ENCODE data around the gene ALDH3B1.

The ALDH3B1 gene

GRCh38 chr11:68013611-68014156 lies 3.6 kb downstream of the ALDH3B1 start:
- DNase-seq (ENCODE audit: low read depth in 2 of 2) = no peak

GRCh38 chr11:68014157-68014946 lies 4.2 kb downstream of the ALDH3B1 start:
- no peak for DNase-seq (ENCODE audit: low read depth in 2 of 2)

DNA sequence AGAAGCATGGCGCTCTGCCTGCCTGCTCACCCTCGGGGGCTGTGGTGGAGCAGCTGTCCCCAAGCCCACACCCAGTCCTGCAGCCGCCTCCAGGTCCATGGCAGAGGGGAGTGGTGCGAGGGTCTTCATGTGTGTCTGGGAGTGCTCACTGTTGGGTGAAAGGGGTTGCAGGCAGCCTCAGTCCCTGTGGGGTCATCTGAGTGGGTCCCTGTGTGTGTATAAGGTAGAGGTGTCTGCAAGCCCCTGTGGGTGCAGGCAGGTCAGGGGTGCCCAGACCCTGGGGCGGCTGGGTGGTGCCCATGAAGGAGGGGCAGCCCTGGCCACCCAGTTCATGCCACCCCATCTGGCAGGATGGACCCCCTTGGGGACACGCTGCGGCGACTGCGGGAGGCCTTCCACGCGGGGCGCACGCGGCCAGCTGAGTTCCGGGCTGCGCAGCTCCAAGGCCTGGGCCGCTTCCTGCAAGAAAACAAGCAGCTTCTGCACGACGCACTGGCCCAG lies 4.9 kb downstream of the ALDH3B1 start:
- DNase-seq (ENCODE audit: low read depth in 2 of 2) = no peak

DNA sequence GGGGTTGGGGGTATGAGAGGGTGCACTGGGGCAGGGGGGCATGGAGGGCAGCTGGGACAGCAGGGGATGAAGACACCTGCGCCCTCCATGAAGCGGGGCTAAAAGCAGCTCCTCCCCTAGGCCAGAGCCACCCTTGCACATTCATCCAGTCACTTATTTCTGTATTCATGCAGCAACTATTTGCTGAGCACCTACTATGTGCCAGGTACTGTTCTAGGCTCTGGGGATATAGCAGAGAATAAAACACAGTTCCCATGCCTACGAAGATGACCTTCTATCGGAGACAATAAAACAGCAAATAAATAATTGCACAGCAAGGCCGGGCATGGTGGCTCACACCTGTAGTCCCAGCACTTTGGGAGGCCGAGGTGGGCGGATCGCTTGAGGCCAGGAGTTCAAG lies 5.3 kb downstream of the ALDH3B1 start:
- no peak for DNase-seq (ENCODE audit: low read depth in 2 of 2)

- DNase-seq (ENCODE audit: low read depth in 2 of 2) = no peak
Observed at GRCh38 chr11:68016161-68016903, 6.2 kb downstream of the ALDH3B1 start.

- DNase-seq (ENCODE audit: low read depth in 2 of 2) = no peak
Observed at GRCh38 chr11:68016904-68017817, 7.0 kb downstream of the ALDH3B1 start.

DNA sequence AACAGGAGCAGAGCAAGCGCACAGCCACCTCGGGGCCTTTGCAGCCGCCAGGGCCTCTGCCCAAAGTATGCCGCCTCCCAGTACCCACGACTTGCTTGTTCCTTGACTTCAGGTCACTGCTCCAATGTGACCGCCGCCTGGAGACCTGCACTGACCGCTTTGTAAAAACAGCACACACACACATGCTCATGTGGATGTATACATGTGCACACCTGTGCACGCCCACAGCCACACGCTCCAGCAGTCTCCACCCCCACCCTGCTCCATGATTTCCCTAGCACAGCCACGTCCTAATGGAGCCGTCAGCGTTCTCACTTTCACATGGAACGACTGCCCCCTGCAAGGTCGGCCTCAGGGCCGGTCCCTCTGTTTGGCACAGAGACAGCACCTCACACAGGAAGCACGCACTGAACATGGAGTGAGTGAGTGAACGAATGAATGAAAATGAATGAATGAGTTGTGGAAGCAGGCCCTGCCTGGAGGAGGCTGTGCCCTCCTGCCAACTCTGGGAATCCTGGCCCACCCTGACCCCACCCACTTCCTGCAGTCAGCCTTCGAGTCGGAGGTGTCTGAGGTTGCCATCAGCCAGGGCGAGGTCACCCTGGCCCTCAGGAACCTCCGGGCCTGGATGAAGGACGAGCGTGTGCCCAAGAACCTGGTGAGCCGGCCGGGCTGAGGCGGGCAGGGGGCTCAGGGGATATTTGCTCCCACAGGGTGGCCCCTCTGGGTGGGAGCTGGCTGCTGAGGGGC lies 8.0 kb downstream of the ALDH3B1 start:
- DNase-seq (ENCODE audit: low read depth in 2 of 2) = no peak

DNA sequence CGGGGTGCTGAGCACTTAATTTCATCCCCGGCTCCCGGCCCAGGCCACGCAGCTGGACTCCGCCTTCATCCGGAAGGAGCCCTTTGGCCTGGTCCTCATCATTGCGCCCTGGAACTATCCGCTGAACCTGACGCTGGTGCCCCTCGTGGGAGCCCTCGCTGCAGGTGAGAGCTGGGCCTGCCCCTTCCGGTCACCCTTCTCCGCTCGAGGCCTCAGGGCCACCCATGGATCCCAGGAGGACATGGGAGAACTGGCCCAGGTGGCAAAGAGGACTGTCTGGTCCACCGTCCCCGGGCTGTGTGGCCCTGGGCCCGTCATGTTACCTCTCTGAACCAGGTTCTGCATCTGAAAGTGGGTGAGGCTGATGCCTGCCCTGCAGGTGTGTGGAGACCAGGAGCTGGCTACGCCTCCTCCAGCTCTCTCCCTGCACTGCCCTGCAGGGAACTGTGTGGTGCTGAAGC lies 8.6 kb downstream of the ALDH3B1 start:
- no peak for DNase-seq (ENCODE audit: low read depth in 2 of 2)

DNA sequence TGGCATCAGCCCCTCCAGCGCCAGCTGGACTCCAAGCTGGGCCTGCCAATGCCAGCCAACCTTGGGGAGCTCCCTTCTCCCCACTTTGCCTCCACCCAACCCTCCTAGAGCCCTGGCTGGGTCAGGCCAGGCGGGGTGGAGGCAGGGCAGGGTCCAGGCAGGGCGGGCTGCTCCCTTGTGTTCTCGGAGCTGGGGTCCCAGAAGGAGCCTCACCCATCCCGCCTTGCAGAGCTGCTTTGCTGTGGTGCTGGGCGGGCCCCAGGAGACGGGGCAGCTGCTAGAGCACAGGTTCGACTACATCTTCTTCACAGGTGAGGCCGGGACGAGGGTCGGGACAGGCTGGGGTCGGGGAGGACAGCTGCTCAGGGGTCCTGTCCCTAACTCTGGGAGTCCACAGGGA lies 9.4 kb downstream of the ALDH3B1 start:
- DNase-seq (ENCODE audit: low read depth in 2 of 2) = no peak

DNA sequence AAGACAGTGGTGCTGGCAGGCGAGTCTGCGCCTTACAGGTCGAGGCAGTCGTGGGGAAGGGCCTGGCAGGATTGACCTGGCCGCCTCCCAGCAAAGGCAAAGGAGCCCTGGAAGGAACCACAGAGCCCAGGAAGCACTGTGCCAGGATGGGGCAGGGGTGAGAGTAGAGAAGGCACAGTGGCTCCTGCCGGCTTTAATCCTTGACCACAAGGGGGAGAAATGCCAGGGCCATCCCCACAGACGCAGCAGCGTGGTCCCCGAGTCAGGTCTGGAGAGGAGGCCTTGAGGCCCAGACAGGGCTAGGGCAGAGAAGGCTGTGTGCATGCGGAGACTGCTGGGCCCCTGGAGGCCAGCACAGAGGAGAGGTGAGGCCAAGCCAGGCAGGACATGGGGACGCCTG lies 10.4 kb downstream of the ALDH3B1 start:
- DNase-seq (ENCODE audit: low read depth in 2 of 2) = no peak

DNA sequence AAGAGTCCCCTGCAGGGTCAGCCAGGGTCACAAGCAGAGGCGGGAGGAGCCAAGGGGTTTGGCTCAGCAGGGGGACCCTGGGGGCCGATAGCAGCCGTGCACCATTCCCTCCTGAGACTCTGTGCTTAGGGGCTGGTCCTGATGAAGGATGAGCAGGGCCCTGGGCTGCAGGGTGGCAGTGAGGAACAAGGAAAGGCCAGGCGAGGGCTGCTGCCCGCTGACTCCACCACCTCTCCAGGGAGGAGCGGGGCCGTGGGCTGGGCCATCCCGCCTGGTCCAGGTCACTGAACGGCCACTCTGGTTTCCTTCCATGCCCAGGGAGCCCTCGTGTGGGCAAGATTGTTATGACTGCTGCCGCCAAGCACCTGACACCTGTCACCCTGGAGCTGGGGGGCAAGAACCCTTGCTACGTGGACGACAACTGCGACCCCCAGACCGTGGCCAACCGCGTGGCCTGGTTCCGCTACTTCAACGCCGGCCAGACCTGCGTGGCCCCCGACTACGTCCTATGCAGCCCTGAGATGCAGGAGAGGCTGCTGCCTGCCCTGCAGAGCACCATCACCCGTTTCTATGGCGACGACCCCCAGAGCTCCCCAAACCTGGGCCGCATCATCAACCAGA lies 11.2 kb downstream of the ALDH3B1 start:
- DNase-seq (ENCODE audit: low read depth in 2 of 2) = no peak

DNA sequence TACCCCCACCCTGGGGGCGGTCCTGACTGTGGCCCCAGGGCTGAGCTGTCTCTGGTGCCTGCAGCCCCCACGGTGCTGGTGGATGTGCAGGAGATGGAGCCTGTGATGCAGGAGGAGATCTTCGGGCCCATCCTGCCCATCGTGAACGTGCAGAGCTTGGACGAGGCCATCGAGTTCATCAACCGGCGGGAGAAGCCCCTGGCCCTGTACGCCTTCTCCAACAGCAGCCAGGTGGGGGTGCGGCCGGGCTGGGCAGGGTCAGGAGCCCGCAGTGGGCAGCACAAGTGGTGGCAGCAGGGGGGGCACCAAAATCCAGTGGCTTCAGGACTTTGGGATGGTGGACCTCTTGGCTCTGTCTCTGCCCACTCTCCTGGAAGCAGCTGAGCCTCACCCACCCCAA lies 12.4 kb downstream of the ALDH3B1 start:
- no peak for DNase-seq (ENCODE audit: low read depth in 2 of 2)

GRCh38 chr11:68024508-68024907 lies 14.4 kb downstream of the ALDH3B1 start:
- no peak for DNase-seq (ENCODE audit: low read depth in 2 of 2)

- DNase-seq (ENCODE audit: low read depth in 2 of 2) = no peak
Observed at GRCh38 chr11:68025047-68025446, 14.9 kb downstream of the ALDH3B1 start.

GRCh38 chr11:68026391-68027105 lies 16.4 kb downstream of the ALDH3B1 start:
- no peak for DNase-seq (ENCODE audit: low read depth in 2 of 2)

DNA sequence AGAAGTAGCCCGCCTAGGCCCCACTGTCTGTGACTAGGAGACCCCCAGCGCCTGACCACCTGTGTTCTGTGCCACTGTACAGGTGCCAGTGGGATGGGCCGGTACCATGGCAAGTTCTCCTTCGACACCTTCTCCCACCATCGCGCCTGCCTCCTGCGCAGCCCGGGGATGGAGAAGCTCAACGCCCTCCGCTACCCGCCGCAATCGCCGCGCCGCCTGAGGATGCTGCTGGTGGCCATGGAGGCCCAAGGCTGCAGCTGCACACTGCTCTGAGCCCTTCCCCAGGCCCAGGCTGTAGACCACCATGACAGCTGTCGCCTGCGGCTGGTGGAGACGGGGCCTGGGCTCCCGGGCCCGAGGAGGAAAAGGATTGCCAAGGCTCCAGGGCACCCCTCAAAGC lies 17.5 kb downstream of the ALDH3B1 start:
- no peak for DNase-seq (ENCODE audit: low read depth in 2 of 2)

DNA sequence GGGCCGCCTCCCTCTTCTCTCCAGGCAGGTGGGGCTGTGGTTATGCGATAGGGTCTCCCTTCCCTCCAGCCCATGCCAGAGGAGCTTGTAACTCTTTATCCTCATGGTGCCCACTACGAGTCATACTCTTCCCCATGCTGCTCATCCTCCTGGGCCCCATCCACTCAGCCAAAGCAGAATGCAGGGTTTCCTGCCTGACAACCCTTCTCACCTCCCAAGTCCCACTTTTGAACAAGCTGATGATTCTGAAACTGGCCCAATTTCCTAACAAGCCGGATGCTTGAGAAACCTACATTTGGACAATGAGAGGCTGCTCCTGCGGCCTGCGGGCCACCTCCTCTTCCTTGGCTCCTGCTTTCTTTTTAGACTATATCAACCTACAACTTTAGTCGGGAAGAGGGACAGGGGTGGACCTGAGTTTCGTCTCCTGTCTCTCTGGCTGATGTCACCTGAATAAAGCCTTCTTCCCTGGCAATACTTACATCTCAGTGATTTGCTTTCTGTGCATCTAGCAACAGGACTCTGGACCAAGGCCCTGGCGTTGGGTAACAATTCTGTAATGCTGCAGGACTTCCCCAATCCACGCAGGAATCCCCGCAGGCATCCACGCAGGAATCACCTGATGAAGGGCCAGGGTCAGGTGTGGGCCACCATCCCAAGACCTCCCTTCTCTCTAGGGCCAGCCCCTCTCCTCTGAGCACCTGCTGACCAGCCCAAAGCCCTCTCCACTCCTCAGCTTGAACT lies 18.8 kb downstream of the ALDH3B1 start:
- DNase-seq (ENCODE audit: low read depth in 2 of 2) = no peak

DNA sequence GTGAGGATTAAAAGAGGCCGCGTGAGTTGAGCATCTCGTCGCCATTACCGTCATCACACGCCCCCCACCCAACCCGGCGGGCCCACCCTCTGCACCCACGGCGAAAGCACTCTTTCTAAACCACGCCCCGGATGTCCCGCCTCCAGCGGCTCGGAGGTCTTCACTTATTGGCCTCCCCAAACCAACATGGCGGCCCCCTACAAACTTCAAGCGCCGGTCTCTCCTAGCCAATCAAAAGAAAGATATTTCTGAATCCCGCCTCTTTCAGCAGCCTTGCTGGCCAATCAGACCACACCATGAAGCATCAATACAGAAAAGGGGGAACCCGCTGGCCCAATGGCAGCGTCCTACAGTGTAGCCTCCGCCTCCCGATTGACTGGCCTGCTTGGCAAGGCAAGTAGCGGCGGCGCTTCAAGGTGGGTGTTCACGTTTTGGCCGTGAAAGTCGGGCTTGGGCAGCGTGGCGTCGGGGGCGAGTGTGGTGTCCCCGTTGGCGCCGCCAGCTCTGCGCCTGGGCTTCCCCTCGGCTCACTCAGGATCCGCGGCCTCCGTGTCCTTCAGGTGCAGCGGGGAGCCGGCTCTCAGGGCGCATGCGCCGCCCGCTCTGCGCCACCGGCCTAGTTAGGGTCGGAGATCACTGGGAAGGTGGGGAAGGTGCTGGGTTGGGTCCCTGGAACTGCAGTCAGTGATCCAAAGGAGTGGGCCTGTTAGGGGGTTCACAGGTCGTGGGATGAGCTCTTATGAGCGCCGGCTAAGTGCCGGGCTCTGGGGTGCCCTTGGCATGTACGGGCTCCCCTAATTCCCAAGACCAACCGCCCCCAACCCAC lies 20.4 kb downstream of the ALDH3B1 start, which contains the start of gene NDUFS8:
Gene NDUFS8, plus strand, starts transcription at position 364 of the 826 bp plus-strand sequence. CDS start 1,471 bp downstream, outside the sequence.
- DNase-seq (ENCODE audit: low read depth in 2 of 2) = peak; percentile 93
